Body of pancreas (tissue), 4 donors: Measurements from ENCODE around the gene PBX1. TPM values are rescaled to one million over a fixed set of nuclear protein-coding genes. Genes with fewer than 3 reads are reported as not detected.
A peak's percentile ranks its signal among the peaks of the same experiment; 100 is the strongest.

Experiments
- ATAC-seq: fragments of 150-250 bp; one replicate; pipeline ENCODE4 v1.9.1; 2016
- DNase-seq, 4 donors: peaks; one replicate each; pipeline ENCODE4 v3.0.0-alpha.2; 2019
- H3K27ac ChIP-seq, 4 donors: fragments of 200-600 bp; sonication (generic); 1 replicate in 3 of 4; 2 replicates in 1 of 4; pipeline versions ENCODE4 v1.5.1 to v1.6.1; 2016 to 2019; ENCODE audit warnings: mild to moderate bottlenecking in 1 of 4, mixed read lengths in 1 of 4, moderate library complexity in 1 of 4
- H3K27me3 ChIP-seq, 2 donors: fragments of 200-600 bp; sonication (generic); one replicate each; pipeline ENCODE4 v1.6.0; 2016; ENCODE audit warnings: mild to moderate bottlenecking in 1 of 2
- H3K36me3 ChIP-seq, 2 donors: fragments of 200-600 bp; sonication (generic); replicated peaks in 1 of 2; 2 replicates each; pipeline ENCODE4 v1.5.1; 2016; ENCODE audit warnings: low read depth in 2 of 2; ENCODE audit not compliant: insufficient read depth in 1 of 2
- H3K4me1 ChIP-seq: fragments of 200-600 bp; sonication (generic); one replicate; pipeline ENCODE4 v1.6.0; 2016
- H3K4me3 ChIP-seq, 2 donors: fragments of 200-600 bp; sonication (generic); 1 replicate in 1 of 2; 2 replicates in 1 of 2; pipeline ENCODE4 v1.5.1; 2016 to 2019
- H3K9me3 ChIP-seq, 3 donors: fragments of 200-600 bp; sonication (generic); 1 replicate in 2 of 3; 2 replicates in 1 of 3; pipeline ENCODE4 v1.5.1; 2016
- POLR2A ChIP-seq, 3 donors: fragments of 450-650 bp; IDR thresholded peaks; one replicate each; pipeline ENCODE4 v1.6.1; 2016; ENCODE audit warnings: antibody characterized with exemption in 3 of 3, mild to moderate bottlenecking in 2 of 3
- WGBS, 2 donors: methylation state at CpG; one replicate each; pipeline ENCODE4 v1.1.5; 2017; 5-methylcytosine and 5-hydroxymethylcytosine counted together
- intact Hi-C: fragments of 100-400 bp; cut with DNase I; formaldehyde crosslinking; loops from one replicate; pipeline ENCODE4 v1.15.1; 2023
- small RNA-seq: library from RNA; depleted of rRNA; stranded (forward); fragments of <200 nt; gene quantifications from one replicate; pipeline ENCODE3, GENCODE V24; 2016
- total RNA-seq, 2 donors: library from RNA; depleted of rRNA; stranded (reverse); fragments of >200 nt; gene quantifications; one replicate each; pipeline ENCODE4 v1.1.0, GENCODE V29; 2016
- TF ChIP-seq, protein P1 (sequence below), 7 experiments: fragments of 450-650 bp in 4 of 7; fragments of 200-600 bp in 3 of 7; sonication (generic) in 3 of 7; IDR thresholded peaks; one replicate each; pipeline ENCODE4 v1.5.1; 2016 to 2019; ENCODE audit warnings: antibody characterized with exemption in 7 of 7

PBX1 gene
- total RNA-seq, 2 donors from 2014 or later, result 83.1 to 111 TPM

- intact Hi-C loops, result no loop called here
- H3K36me3 ChIP-seq, result no peaks in the 10 kb centered on the region
- no peaks in the 10 kb centered on the region for H3K4me1 ChIP-seq
- no peaks in the 10 kb centered on the region for H3K27me3 ChIP-seq
- H3K9me3 ChIP-seq, result no peaks in the 10 kb centered on the region
- H3K27ac ChIP-seq, result no peak overlapping the region
- H3K4me3 ChIP-seq, result no peak overlapping the region
- DNase-seq, result no peak
- WGBS, 2 donors, result 85 to 96% methylated on average over 1 of the region's 1 CpG
- TF ChIP-seq, protein P1, sequence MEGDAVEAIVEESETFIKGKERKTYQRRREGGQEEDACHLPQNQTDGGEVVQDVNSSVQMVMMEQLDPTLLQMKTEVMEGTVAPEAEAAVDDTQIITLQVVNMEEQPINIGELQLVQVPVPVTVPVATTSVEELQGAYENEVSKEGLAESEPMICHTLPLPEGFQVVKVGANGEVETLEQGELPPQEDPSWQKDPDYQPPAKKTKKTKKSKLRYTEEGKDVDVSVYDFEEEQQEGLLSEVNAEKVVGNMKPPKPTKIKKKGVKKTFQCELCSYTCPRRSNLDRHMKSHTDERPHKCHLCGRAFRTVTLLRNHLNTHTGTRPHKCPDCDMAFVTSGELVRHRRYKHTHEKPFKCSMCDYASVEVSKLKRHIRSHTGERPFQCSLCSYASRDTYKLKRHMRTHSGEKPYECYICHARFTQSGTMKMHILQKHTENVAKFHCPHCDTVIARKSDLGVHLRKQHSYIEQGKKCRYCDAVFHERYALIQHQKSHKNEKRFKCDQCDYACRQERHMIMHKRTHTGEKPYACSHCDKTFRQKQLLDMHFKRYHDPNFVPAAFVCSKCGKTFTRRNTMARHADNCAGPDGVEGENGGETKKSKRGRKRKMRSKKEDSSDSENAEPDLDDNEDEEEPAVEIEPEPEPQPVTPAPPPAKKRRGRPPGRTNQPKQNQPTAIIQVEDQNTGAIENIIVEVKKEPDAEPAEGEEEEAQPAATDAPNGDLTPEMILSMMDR (IDR thresholded peaks at IDR 0.05), result no peak
- TF ChIP-seq POLR2A (IDR thresholded peaks at IDR 0.05), result no peak
- no peak for ATAC-seq
Measured at GRCh38 chr1:164886101-164886500, 327.1 kb downstream of the PBX1 start.

DNA sequence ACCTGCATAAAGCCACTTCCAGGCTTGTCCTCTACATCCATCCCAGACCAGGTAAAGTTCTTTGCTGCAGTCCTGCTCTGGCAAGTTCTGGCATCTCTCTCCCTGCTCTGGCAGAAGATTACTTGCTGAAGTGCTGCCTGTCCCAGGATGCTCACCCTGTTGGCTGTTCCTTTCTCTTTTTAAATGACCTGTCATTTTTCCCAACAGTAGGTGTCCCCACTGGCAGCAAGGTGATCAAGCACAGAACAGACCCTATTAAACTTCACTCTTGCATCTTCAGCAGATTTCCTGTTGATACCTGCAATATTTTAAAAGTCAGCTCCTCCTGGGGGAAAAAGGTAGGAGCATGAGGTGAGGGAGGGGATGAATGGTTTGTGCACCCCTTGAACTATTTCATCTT lies 332.6 kb downstream of the PBX1 start:
- Histone ChIP-seq H3K27me3 (no peaks in the 10 kb centered on the region), H3K27ac (no peak overlapping the region), H3K4me1 (no peaks in the 10 kb centered on the region), H3K4me3 (no peak overlapping the region), H3K36me3 (no peaks in the 10 kb centered on the region), H3K9me3 (no peaks in the 10 kb centered on the region)
- DNase-seq (no peak), ATAC-seq (no peak)
- intact Hi-C loops, result no loop called here
- no peak for TF ChIP-seq POLR2A (IDR thresholded peaks at IDR 0.05)
- TF ChIP-seq, protein P1 (IDR thresholded peaks at IDR 0.05), result no peak

GRCh38 chr1:164895026-164895912 lies 336.3 kb downstream of the PBX1 start:
- intact Hi-C loops, result no loop called here
- H3K9me3 ChIP-seq, result no peaks in the 10 kb centered on the region
- DNase-seq, result peak in 1 of 4 donors; percentile 18
- H3K27ac ChIP-seq, result no peak overlapping the region
- H3K4me1 ChIP-seq, result no peaks in the 10 kb centered on the region
- no peak overlapping the region for H3K4me3 ChIP-seq
- no peak for TF ChIP-seq POLR2A (IDR thresholded peaks at IDR 0.05)
- TF ChIP-seq, protein P1 (IDR thresholded peaks at IDR 0.05), result no peak
- 68 to 69% methylated on average over 6 to 8 of the region's 8 CpGs for WGBS, 2 donors
- H3K36me3 ChIP-seq, result no peaks in the 10 kb centered on the region
- no peak for ATAC-seq
- H3K27me3 ChIP-seq, result no peaks in the 10 kb centered on the region

DNA sequence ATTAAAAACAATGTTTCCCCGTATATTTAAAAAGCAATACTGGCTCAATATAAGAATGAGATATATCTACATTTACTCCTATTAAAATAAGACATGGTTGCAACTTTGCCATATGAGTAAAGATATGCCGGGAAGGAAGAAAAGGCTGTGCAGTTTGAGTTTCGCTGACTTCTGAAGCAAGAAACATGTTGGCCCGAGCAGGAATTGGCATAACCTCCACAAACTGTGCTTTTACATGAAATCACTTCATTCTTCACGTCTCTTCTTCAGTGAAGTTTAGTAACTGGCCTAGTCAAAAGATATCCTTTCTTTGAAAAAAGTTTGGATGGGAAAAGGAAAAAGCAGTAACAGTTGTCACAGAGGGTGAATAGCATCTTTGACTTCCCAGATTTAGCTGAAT lies 342.0 kb downstream of the PBX1 start:
- H3K9me3 ChIP-seq, result no peaks in the 10 kb centered on the region
- intact Hi-C loops, result no loop called here
- TF ChIP-seq, protein P1 (IDR thresholded peaks at IDR 0.05), result no peak
- no peak for TF ChIP-seq POLR2A (IDR thresholded peaks at IDR 0.05)
- no peaks in the 10 kb centered on the region for H3K4me1 ChIP-seq
- no peak overlapping the region for H3K27ac ChIP-seq
- no peak for DNase-seq
- ATAC-seq, result no peak
- no peaks in the 10 kb centered on the region for H3K36me3 ChIP-seq
- H3K27me3 ChIP-seq, result no peaks in the 10 kb centered on the region
- WGBS, 2 donors, result 74 to 77% methylated on average over 5 of the region's 5 CpGs
- H3K4me3 ChIP-seq, result no peak overlapping the region

Small RNAs within 50 kb of the gene (small RNA-seq; reads per million reads assigned to genes)
- gene RF00017 (not detected), gene RF00019 (not detected), gene RNU6-171P (not detected)
